Fibroblast of the aortic adventitia (primary cell): ENCODE measurements around the gene SV2C. TPM values are rescaled to one million over a fixed set of nuclear protein-coding genes. Genes with fewer than 3 reads are reported as not detected.

Experiments used
- DNase-seq: peaks from one replicate; pipeline ENCODE4 v3.0.0-alpha.2; 2010; ENCODE audit warnings: low read depth
- H3K4me3 ChIP-seq: 2 replicates; pipeline ENCODE4 v1.5.1; 2011; ENCODE audit warnings: low read depth, mild to moderate bottlenecking, control low read depth, low read length, moderate library complexity
- total RNA-seq: library from RNA; depleted of rRNA; stranded (reverse); fragments of >200 nt; gene quantifications from 2 replicates; pipeline ENCODE4 v1.2.3, GENCODE V29; 2012; ENCODE audit warnings: low replicate concordance
- TF ChIP-seq, protein P1 (sequence below): IDR thresholded peaks from 2 replicates; pipeline ENCODE4 v1.5.1; 2011; ENCODE audit warnings: mild to moderate bottlenecking, low read length, control low read depth, inconsistent platforms; ENCODE audit not compliant: insufficient read depth

The SV2C gene
- total RNA-seq, 1 donor: not detected

DNA sequence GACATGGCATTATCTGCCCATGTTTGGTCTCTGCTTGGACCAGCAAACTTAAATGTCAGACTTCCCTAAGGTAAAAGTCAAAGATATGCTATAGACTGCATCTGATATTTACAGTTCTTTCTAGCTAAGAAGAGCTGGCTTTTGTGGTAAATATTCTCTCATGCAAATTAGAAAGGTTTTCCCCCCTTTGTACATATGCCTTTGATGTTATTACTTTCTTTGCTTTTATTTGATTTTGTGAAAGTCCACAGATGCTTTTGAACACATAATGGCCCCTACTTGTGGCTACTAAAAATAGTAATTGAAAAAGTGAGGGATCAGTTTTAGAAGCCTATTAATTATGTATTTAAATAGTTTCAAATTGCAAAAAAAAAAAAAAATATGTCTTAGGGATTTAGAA, 104.2 kb downstream of the SV2C start:
- DNase-seq: no peak
- TF ChIP-seq, protein P1, sequence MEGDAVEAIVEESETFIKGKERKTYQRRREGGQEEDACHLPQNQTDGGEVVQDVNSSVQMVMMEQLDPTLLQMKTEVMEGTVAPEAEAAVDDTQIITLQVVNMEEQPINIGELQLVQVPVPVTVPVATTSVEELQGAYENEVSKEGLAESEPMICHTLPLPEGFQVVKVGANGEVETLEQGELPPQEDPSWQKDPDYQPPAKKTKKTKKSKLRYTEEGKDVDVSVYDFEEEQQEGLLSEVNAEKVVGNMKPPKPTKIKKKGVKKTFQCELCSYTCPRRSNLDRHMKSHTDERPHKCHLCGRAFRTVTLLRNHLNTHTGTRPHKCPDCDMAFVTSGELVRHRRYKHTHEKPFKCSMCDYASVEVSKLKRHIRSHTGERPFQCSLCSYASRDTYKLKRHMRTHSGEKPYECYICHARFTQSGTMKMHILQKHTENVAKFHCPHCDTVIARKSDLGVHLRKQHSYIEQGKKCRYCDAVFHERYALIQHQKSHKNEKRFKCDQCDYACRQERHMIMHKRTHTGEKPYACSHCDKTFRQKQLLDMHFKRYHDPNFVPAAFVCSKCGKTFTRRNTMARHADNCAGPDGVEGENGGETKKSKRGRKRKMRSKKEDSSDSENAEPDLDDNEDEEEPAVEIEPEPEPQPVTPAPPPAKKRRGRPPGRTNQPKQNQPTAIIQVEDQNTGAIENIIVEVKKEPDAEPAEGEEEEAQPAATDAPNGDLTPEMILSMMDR: no peak
- no peak overlapping the region for H3K4me3 ChIP-seq

- TF ChIP-seq, protein P1: no peak
- no peak overlapping the region for H3K4me3 ChIP-seq
- no peak for DNase-seq
Measured at GRCh38 chr5:76190356-76190755, 107.2 kb downstream of the SV2C start.

DNA sequence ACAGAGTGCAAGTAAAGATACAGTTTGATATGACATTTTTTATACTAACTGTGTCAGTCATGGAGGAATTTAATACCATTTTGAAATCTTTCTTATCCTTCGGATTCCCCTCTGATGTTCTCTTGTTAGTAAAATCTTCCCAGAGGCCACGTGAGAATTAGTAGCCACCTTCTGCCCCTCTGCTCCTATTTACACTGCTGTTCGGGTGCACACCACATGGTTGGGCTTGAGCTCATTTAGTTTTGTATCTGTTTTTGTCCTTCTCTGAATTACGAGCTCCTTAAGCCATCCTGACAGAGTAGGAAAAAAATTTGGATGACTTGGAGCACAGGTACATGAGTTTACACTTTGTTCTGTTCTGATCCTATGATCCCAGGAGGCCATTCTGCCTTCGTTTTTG, 109.7 kb downstream of the SV2C start:
- TF ChIP-seq, protein P1: no peak
- no peak overlapping the region for H3K4me3 ChIP-seq
- no peak for DNase-seq

- no peak for DNase-seq
- no peak overlapping the region for H3K4me3 ChIP-seq
- TF ChIP-seq, protein P1: no peak
Measured at GRCh38 chr5:76193635-76194034, 110.5 kb downstream of the SV2C start.

DNA sequence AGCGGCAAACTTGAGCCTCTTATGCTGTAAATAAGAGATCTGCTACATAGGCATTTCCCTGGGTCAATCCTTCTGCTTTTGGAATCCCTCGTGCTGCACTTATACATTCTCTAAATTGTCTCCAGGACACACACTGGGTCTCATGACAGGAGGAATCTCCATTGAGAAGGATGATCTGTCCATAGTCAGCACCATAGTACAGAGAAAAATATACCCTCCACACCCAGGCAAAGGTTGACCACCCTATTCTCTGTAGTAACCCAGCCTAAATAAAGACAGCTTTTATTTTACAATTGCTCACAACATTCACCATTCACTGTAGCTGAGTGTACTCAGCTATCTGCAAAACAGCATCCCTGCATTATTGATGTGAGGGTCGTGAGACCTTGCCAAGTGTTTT, 111.2 kb downstream of the SV2C start:
- no peak overlapping the region for H3K4me3 ChIP-seq
- TF ChIP-seq, protein P1: no peak
- DNase-seq: no peak

DNA sequence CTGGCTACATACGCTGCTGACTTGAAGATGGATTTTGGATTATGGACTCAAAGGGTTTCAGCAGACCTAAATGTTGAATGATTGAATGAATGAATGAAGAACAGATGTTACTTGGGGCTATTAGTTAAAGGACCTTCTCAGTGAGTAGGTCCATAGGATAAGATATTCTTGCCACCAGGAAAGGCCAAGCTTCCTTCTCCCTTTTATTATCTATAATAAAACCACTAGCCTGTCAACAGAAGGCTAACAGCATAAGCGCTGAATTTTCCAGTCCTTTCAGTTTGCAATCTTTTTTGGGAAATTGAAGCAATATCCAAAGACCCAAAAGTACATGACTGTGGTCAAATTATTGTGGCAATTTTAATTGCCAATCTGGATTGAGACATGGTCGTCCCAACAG, 113.3 kb downstream of the SV2C start:
- TF ChIP-seq, protein P1: no peak
- H3K4me3 ChIP-seq: no peak overlapping the region
- no peak for DNase-seq

- TF ChIP-seq, protein P1: no peak
- no peak overlapping the region for H3K4me3 ChIP-seq
- DNase-seq: no peak
Measured at GRCh38 chr5:76196886-76197489, 113.8 kb downstream of the SV2C start.
